GM12872 (cell line): ENCODE data around the gene ATP2B3.

Experiments used
- TF ChIP-seq, protein P1 (sequence below): IDR thresholded peaks from 3 replicates; pipeline ENCODE4 v1.5.1; 2011; ENCODE audit warnings: low read depth, mild to moderate bottlenecking, low read length, moderate library complexity; ENCODE audit not compliant: insufficient read depth

The ATP2B3 gene

DNA sequence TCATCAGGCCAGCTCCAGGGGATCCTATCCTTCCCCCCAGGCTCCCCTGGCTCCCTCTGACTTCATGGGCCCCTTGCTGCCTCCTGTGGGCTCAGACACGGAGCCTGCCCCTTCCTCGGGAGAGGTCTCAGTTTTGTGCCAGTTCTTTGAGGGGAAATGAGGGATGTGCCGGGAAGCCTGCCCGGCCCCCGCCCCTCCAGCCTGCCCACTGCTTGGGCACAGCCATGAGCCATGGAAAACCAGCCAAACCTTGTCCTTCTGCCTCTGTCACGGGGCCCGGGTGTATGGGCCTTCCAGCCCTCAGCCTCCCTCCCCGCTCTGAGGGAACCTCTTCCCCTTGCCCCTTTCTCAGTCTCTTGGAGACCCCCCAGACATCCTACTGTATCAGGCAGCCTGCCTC, 15.9 kb upstream of the ATP2B3 start:
- TF ChIP-seq, protein P1, sequence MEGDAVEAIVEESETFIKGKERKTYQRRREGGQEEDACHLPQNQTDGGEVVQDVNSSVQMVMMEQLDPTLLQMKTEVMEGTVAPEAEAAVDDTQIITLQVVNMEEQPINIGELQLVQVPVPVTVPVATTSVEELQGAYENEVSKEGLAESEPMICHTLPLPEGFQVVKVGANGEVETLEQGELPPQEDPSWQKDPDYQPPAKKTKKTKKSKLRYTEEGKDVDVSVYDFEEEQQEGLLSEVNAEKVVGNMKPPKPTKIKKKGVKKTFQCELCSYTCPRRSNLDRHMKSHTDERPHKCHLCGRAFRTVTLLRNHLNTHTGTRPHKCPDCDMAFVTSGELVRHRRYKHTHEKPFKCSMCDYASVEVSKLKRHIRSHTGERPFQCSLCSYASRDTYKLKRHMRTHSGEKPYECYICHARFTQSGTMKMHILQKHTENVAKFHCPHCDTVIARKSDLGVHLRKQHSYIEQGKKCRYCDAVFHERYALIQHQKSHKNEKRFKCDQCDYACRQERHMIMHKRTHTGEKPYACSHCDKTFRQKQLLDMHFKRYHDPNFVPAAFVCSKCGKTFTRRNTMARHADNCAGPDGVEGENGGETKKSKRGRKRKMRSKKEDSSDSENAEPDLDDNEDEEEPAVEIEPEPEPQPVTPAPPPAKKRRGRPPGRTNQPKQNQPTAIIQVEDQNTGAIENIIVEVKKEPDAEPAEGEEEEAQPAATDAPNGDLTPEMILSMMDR, result no peak

DNA sequence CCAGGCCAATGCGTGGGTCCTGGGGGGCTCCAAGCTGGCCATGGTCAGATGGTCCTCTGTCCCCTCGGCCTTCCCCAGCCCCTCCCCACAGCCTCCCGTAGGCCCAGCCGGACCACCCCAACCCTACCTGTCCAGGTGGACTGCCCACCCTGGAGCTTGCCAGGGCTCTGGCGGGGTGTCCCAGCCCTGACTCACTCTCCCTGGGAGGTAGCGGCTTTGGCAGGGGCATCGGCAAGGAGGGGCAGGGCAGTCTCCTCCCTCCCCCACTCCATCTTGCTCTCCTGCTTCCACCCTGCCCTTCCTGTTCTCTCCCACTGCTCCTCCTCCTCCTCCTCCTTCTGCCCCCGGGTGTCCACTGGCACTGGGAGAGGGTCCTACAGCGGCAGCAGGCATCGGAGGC, 15.3 kb upstream of the ATP2B3 start:
- TF ChIP-seq, protein P1, result no peak

DNA sequence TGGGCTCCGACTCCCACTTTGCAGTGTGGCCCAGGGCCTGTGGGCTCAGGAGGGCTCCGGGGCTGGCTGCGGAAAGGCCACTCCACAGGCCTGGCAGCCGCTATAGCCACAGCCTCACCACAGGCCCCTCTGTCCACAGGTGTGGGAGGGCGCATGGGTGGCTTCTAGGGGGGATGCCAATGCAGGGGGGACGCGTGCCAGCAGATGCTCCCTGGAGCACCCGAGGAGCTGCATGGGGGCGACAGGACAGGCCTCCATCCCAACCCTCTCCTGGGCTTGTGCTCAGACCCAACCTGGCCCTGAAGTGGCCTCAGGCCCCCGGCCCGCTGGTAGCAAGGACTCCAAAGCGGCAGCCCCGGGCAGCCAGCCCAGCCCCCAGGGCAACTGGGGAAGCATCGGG, 14.6 kb upstream of the ATP2B3 start:
- TF ChIP-seq, protein P1, result no peak

DNA sequence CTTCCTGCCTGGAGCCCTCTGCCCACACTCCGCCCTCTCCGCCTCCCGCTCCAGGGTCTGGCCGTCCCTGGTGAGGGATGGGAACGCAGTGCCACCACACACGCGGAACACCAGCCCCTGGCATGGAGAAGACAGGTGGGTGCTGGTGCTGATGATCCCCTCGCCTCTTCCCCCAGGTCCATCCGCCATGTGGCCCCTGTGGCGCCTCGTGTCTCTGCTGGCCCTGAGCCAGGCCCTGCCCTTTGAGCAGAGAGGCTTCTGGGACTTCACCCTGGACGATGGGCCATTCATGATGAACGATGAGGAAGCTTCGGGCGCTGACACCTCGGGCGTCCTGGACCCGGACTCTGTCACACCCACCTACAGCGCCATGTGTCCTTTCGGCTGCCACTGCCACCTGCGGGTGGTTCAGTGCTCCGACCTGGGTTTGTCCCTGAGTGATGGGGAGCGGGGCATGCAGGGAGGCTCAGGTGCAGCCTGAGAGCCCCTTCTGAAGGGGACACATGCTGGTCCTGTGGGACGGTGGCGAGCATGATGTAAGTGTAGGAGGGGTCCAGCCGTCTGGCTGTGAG, 12.9 kb upstream of the ATP2B3 start:
- TF ChIP-seq, protein P1, result no peak

DNA sequence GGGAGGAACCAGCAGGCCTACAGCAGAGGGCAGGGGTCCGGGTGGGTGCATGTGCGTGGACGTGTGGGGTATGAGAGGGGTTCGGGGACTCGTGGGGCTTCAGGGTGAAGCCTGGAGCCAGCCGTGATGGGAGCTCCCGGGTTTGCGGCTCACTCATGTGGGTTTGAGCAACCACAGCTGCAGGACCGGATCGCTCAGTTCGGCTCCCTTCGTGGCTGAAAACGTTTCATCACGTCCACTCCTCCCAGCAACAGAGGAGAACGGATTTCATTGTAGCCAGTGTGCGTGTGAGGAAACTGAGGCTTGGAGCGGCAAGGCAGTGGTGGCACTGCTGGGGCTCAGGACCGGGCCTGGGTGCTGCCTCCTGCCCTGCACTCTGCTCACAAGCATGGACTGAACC, 12.1 kb upstream of the ATP2B3 start:
- TF ChIP-seq, protein P1, result no peak

DNA sequence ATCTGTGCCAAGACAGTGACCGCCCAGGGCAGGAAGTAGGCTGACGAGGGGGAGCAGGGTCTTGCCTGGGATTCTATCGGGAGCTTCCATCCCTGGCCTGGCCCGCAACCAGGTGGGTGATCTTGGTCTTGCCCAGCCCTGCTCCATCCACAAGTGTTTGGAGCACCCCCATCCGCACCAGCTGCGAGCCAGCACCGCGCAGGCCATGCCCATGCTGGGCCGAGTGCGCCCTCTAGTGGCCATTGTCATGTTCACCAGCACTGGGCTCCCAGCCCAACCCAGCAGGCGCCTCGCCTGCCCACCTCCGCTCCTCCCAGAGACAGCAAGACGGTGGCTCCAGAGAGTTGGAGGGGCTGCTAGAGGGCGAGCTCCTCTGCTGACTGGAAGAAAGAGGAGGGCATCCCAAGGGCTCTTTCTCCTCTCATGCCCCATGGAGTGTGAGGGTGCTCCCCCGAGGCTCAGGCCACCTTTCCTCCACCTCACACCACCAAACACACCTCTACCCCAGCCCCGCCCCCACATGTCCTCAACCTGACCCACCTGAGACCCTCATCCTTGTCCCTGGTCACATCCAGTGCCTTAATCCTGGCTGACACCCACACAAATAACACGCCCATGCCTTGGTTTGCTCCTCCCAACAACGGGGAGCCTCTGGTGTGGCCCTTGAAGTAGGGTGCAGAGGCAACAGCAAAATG, 9.8 kb upstream of the ATP2B3 start:
- TF ChIP-seq, protein P1, result peak; percentile 77

DNA sequence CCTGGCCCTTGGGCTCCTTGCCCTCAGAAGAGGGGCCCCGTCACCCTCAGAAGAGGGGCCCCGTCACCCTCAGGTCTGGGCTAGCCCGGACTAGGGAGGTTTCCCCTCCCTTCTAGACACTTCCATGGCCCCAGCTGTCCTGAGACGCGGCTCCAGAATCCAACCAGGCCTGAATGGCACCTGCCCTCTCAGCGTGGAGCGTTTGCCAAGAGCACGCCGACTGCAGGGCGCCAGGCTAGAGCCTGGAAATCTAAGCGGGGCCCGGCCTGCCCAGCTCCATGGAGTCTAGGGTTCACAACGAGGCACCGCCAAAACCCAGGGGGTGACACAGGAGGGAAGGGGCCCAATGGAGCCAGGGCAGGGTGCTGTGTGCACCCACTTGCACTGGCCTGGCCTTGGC, 7.8 kb upstream of the ATP2B3 start:
- TF ChIP-seq, protein P1, result no peak

DNA sequence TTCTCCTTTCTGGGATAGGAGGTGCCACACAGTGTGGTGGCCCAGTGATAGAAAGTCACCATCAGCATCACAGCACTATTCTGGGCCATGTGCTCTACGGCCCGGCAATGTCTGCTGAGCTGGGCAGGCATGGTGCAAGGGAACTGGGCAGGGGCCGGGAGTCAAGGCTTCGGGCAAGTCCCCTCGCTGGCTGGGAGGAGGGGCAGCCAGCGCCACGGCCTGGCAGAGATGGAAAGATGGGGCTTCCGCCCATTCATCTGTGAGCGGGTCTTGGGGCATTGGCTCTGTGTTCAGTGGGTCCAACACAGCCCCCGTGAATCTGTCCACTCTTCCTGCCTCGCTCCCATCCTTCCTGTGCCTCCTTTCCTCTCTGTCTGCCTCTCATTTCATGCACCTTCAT, 7.1 kb upstream of the ATP2B3 start:
- TF ChIP-seq, protein P1, result no peak
